Astrocyte of the spinal cord (primary cell): ENCODE measurements around the gene HMGB2.

Experiments used
- DNase-seq: peaks from one replicate; pipeline ENCODE4 v3.0.0; 2011; ENCODE audit warnings: low read depth, low spot score
- H3K4me3 ChIP-seq: 2 replicates; pipeline ENCODE4 v1.5.1; 2011; ENCODE audit warnings: low read depth, mild to moderate bottlenecking, low read length, moderate library complexity
- CTCF ChIP-seq: IDR thresholded peaks from 2 replicates; pipeline ENCODE4 v1.5.1; 2012; ENCODE audit warnings: low read depth, mild to moderate bottlenecking, low read length, inconsistent platforms
- in situ Hi-C: cut with HindIII; loops from 2 replicates; pipeline ENCODE4 v1.10.0; 2017; ENCODE audit warnings: low sequenced_read_pairs

HMGB2 gene

GRCh38 chr4:173343832-173344397 is 9.8 kb upstream of the HMGB2 start:
- DNase-seq, result no peak
- in situ Hi-C loops, result no loop called here
- H3K4me3 ChIP-seq, result no peak overlapping the region
- TF ChIP-seq CTCF, result no peak

DNA sequence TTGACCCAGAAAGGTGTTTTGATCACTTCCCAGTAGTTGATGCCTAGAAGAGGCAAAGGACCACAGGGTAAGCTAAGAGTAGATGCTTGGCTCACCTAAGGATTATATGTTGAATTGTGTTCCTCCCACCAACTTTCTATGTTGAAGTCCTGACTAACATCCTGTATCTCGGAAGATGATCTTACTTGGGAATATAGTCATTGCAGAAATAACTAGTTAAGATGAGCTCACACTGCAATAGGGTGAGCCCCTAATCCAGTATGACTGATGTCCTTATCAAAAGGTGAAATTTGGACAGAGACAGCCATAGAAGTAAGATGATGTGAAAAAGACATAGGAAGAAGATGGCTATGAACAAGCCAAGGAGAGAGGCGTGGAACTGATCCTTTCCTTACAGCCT is 3.3 kb upstream of the HMGB2 start:
- DNase-seq, result no peak
- in situ Hi-C loops, result no loop called here
- no peak for TF ChIP-seq CTCF
- H3K4me3 ChIP-seq, result no peak overlapping the region

- DNase-seq, result peak; percentile 87
- in situ Hi-C loops, result no loop called here
- TF ChIP-seq CTCF, result no peak
- peak overlapping the region; percentile 98 for H3K4me3 ChIP-seq
Measured at GRCh38 chr4:173334891-173335752, 964 bp upstream of the HMGB2 start.

DNA sequence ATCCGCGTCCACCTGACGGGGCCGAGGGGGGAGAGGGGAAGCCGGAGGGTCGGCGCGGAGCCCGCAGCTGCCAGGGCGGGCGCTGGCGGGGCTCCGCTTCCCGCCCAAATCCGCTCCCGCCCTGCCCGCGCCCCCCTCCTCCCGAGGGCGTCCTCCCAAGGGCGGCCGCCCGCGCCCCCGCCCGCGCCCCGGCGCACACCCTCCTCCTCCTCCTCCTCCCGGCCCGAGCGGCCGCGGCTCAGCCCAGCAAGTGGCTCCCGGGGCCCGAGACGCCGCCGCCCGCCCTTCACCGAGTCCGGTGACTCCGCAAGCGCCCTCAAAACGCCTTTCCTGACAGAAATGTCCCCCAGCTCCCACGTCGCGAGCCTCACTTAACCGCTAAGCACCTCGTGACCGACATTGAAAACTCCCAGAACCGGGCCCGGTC is 487 bp downstream of the HMGB2 start:
- H3K4me3 ChIP-seq, result peak overlapping the region; percentile 98
- DNase-seq, result peak; percentile 34
- TF ChIP-seq CTCF, result no peak
- in situ Hi-C loops, result no loop called here

- DNase-seq, result no peak
- in situ Hi-C loops, result no loop called here
- peak overlapping the region; percentile 98 for H3K4me3 ChIP-seq
- TF ChIP-seq CTCF, result no peak
Measured at GRCh38 chr4:173332963-173333657, 1.0 kb downstream of the HMGB2 start.

DNA sequence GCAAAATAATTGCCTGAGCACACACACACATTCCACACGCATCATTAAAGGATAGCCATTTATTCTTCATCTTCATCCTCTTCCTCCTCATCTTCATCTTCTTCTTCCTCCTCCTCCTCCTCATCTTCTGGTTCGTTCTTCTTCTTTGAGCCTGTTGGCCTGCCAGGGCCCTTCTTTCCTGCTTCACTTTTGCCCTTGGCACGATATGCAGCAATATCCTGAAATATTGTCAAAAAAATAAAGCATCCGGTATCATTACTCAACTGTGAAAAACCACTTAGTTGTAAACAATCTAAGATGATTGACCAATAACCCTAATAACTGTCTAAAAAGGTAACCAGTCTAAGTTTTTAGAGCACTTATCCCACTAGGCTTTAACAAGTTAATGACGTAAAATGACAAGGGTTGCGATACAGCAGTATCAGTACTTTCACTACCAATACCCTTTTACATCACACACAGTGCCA is 2.1 kb downstream of the HMGB2 start:
- no peak for DNase-seq
- H3K4me3 ChIP-seq, result peak overlapping the region; percentile 98
- in situ Hi-C loops, result no loop called here
- no peak for TF ChIP-seq CTCF
